GM12878 (cell line): ENCODE measurements around the gene EFCAB9.

Experiments used
- BHLHE40 ChIP-seq, 2 experiments: fragments of 450-650 bp in 1 of 2; IDR thresholded peaks; 2 replicates each; pipeline ENCODE4 v1.6.1; 2011 to 2017; ENCODE audit warnings: low read depth in 2 of 2, borderline replicate concordance in 1 of 2, improper control_type of control experiment in 1 of 2, low read length in 1 of 2, mild to moderate bottlenecking in 1 of 2
- FOXM1 ChIP-seq: IDR thresholded peaks from 2 replicates; pipeline ENCODE4 v1.6.1; 2012; ENCODE audit warnings: low read depth, mild to moderate bottlenecking, inconsistent platforms, low read length, moderate library complexity
- HDAC2 ChIP-seq: fragments of 200-600 bp; sonication (generic); IDR thresholded peaks from 2 replicates; pipeline ENCODE4 v1.6.1; 2017
- IKZF2 ChIP-seq, 2 experiments: fragments of 450-650 bp; IDR thresholded peaks; 2 replicates each; pipeline ENCODE4 v1.6.1; 2017; ENCODE audit warnings: mild to moderate bottlenecking in 2 of 2, moderate library complexity in 2 of 2
- JUNB ChIP-seq: IDR thresholded peaks from 2 replicates; pipeline ENCODE4 v1.6.1; 2016; ENCODE audit warnings: antibody characterized with exemption, mild to moderate bottlenecking
- POLR2A ChIP-seq: IDR thresholded peaks from 2 replicates; pipeline ENCODE4 v1.6.1; 2011; ENCODE audit warnings: low read depth, mild to moderate bottlenecking, low read length
- POLR2AphosphoS5 ChIP-seq: IDR thresholded peaks from 2 replicates; pipeline ENCODE4 v1.6.1; 2011; ENCODE audit warnings: mild to moderate bottlenecking, low read length, inconsistent platforms
- RBBP5 ChIP-seq: fragments of 200-600 bp; sonication (generic); conservative IDR thresholded peaks from 2 replicates; pipeline ENCODE4 v1.6.1; 2016
- TARDBP ChIP-seq: IDR thresholded peaks from 2 replicates; pipeline ENCODE4 v1.6.1; 2016; ENCODE audit warnings: borderline replicate concordance
- WRNIP1 ChIP-seq: IDR thresholded peaks from 2 replicates; pipeline ENCODE4 v1.6.1; 2011; ENCODE audit warnings: low read depth, low read length, improper control_type of control experiment, borderline replicate concordance
- ZNF24 ChIP-seq: fragments of 450-650 bp; IDR thresholded peaks from 2 replicates; pipeline ENCODE4 v1.6.1; 2017; ENCODE audit warnings: antibody characterized with exemption, mild to moderate bottlenecking
- TF ChIP-seq, protein P1 (sequence below), 3 experiments: IDR thresholded peaks in 2 of 3; conservative IDR thresholded peaks in 1 of 3; 2 replicates each; pipeline ENCODE4 v1.5.1; 2011; ENCODE audit warnings: low read depth in 3 of 3, low read length in 3 of 3, mild to moderate bottlenecking in 3 of 3, control low read depth in 2 of 3, moderate library complexity in 2 of 3, inconsistent platforms in 1 of 3, mixed read lengths in 1 of 3; ENCODE audit not compliant: control insufficient read depth in 2 of 3, insufficient read depth in 1 of 3; ENCODE audit errors: extremely low read depth in 1 of 3

GRCh38 chr5:172168311-172168710 lies 25.7 kb upstream of the EFCAB9 start:
- no peak for TF ChIP-seq JUNB
- no peak for TF ChIP-seq IKZF2 (IDR thresholded peaks at IDR 0.05)
- TF ChIP-seq POLR2A, result no peak
- no peak for TF ChIP-seq TARDBP
- no peak for TF ChIP-seq ZNF24
- TF ChIP-seq, protein P1, sequence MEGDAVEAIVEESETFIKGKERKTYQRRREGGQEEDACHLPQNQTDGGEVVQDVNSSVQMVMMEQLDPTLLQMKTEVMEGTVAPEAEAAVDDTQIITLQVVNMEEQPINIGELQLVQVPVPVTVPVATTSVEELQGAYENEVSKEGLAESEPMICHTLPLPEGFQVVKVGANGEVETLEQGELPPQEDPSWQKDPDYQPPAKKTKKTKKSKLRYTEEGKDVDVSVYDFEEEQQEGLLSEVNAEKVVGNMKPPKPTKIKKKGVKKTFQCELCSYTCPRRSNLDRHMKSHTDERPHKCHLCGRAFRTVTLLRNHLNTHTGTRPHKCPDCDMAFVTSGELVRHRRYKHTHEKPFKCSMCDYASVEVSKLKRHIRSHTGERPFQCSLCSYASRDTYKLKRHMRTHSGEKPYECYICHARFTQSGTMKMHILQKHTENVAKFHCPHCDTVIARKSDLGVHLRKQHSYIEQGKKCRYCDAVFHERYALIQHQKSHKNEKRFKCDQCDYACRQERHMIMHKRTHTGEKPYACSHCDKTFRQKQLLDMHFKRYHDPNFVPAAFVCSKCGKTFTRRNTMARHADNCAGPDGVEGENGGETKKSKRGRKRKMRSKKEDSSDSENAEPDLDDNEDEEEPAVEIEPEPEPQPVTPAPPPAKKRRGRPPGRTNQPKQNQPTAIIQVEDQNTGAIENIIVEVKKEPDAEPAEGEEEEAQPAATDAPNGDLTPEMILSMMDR (IDR thresholded peaks at IDR 0.05 in 2 of 3, conservative IDR thresholded peaks at IDR 0.05 in 1 of 3; ENCODE audit: control insufficient read depth in 2 of 3, extremely low read depth in 1 of 3, insufficient read depth in 1 of 3, low read depth in 3 of 3, low read length in 3 of 3), result no peak
- no peak for TF ChIP-seq POLR2AphosphoS5
- TF ChIP-seq FOXM1, result no peak
- no peak for TF ChIP-seq WRNIP1
- no peak for TF ChIP-seq BHLHE40 (IDR thresholded peaks at IDR 0.05; ENCODE audit: borderline replicate concordance in 1 of 2, low read depth in 2 of 2, low read length in 1 of 2)
- no peak for TF ChIP-seq RBBP5
- TF ChIP-seq HDAC2, result no peak
